SK-N-DZ (cell line): ENCODE results near the gene LRTM1.

Source experiments
- DNase-seq: peaks from one replicate; pipeline ENCODE4 v3.0.0-alpha.2; 2015; ENCODE audit warnings: low spot score

LRTM1 gene

DNA sequence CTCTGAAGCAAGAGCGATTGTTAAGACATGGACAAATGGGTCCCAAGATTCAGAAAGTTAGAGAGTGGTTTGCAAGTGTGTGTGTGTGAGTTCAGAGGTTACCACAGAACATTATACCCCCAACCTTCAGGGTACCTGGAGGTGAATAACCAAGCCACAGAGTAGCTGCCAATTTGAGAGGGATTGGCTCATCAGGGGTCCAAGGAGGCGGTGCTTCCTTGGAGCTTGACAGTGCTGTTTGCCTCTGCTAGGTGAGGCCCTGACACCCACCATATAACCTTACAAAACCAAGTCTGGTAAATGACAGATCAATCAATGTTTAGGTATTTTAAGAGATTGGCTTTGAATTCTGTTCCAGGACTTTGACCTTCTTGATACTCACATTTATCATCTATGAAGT, 35.7 kb downstream of the LRTM1 start:
- no peak for DNase-seq

DNA sequence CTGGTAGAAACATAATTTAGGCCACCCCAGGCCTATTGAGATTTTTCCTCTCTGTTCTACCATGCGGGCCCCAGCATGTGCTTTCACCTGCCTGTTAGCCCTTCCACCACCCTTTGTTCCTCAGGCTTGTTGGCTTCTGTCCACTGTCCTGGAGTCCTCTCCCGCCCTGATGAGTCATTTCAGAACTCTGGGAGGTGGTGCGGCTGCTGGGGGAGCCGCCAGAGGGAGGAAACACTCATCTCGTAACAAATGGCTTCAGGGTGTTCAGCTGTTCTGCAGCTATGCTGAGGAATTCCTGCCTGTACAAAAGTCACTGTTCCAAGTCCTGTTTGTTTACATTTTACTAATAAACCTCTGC, 36.3 kb downstream of the LRTM1 start:
- DNase-seq, result no peak

- DNase-seq, result no peak
Measured at GRCh38 chr3:54889731-54890130, 38.1 kb downstream of the LRTM1 start.

GRCh38 chr3:54888873-54889272, 39.0 kb downstream of the LRTM1 start:
- no peak for DNase-seq

GRCh38 chr3:54888162-54888561, 39.7 kb downstream of the LRTM1 start:
- no peak for DNase-seq

GRCh38 chr3:54882129-54882833, 45.6 kb downstream of the LRTM1 start:
- no peak for DNase-seq

GRCh38 chr3:54878145-54878544, 49.7 kb downstream of the LRTM1 start:
- DNase-seq, result peak; percentile 82

- no peak for DNase-seq
Measured at GRCh38 chr3:54877730-54878129, 50.1 kb downstream of the LRTM1 start.

- peak; percentile 58 for DNase-seq
Measured at GRCh38 chr3:54876694-54877093, 51.2 kb downstream of the LRTM1 start.

GRCh38 chr3:54875596-54876268, 52.1 kb downstream of the LRTM1 start:
- no peak for DNase-seq

DNA sequence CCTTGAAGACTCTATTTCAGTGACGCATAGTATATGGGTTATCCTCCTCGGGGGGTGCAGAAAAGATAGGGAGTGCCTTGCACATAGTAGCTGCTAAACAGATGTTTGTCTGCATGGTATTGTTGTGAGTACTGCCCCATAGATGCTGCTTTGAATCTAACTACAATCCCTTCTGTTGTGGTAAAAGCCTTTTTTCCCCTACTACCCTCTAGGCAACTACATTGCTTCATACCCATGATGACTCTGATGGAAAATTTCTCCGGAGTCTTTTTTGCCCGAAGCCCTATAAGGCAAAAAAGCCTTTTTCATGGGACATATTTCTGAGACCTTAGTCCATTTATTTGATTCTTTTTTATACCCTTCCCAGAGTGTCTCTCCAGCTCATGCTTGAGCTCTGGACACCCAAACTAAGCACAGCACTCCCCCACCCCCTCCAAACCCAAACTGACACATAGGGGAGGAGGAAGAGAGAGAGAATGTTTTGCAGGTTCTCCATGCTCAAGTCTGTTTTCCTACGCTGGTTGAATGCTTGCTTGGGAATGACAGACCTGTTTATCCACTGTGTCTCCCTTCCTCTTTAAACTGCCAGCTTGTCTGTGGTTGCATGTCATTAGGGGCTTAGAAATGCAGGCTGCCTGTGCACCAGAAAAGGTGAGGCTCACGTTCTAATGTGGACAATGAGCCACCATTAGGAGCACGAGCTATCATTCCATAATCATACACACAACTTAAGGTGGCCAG, 52.9 kb downstream of the LRTM1 start:
- no peak for DNase-seq

DNA sequence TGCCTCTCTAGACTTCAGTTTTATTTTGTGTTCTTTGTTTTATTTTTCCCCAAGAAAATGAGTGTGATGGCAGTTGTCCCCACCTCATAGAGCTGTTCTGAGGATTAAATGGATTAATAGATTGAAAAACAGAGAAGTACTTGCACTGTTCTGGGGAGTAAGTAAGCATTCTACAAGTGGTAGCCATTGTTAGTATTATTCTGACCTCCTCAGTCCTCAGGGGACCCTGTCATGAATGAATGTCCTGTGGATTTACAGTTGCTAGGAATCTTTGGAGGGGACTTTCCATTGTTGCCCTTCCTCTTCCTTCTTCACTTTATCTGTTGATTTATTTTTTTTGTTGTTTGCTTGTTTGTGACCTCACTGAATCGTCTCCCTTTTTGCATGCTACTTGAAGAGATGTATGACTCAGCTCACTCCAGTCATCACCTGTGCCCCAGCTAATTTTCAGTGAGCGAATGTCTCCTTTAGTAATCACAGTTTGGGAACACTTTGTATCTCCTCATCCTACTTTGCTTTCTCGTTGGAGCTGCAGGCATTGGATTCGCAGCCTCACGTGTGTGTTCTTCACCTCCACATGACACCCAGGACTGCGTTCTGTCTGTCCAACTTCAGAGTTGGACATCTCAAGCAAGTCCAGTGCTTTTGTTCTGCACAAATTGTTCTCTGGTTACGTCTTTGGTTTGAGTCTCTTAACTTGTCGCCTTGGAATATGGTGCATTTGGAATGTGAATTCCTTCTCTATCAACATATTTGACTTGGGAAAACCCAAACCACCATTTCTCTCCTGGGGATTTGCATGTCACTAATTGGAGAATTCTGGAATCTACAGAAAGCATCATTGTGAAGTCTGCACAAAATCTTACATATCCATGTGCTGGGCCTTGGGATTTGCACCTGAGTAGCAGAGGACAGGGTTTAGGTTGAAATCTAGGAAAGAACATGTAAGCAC, 54.5 kb downstream of the LRTM1 start:
- no peak for DNase-seq

- no peak for DNase-seq
Measured at GRCh38 chr3:54871867-54872266, 56.0 kb downstream of the LRTM1 start.

- peak; percentile 68 for DNase-seq
Measured at GRCh38 chr3:54870423-54870822, 57.4 kb downstream of the LRTM1 start.
